Uterus (tissue), 4 donors: ENCODE results near the gene RAD51B. TPM values are rescaled to one million over a fixed set of nuclear protein-coding genes. Genes with fewer than 3 reads are reported as not detected.

Experiments
- DNase-seq, 2 donors: peaks; one replicate each; pipeline ENCODE4 v3.0.0-alpha.2; 2019 to 2020
- H3K27ac ChIP-seq, 2 donors: fragments of 200-600 bp; sonication (generic); 1 replicate in 1 of 2; 2 replicates in 1 of 2; pipeline ENCODE4 v1.5.1; 2016 to 2018
- H3K27me3 ChIP-seq, 2 donors: fragments of 200-600 bp; sonication (generic); one replicate each; pipeline ENCODE4 v1.5.1; 2018 to 2019; ENCODE audit warnings: control low read depth in 1 of 2
- H3K36me3 ChIP-seq, 2 donors: fragments of 200-600 bp; sonication (generic); one replicate each; pipeline ENCODE4 v1.5.1; 2019; ENCODE audit warnings: control low read depth in 1 of 2
- H3K4me1 ChIP-seq, 2 donors: fragments of 200-600 bp; sonication (generic); one replicate each; pipeline ENCODE4 v1.5.1; 2018 to 2019; ENCODE audit warnings: control low read depth in 1 of 2
- H3K4me3 ChIP-seq, 2 donors: fragments of 200-600 bp; sonication (generic); 1 replicate in 1 of 2; 2 replicates in 1 of 2; pipeline ENCODE4 v1.5.1; 2018 to 2019; ENCODE audit warnings: mild to moderate bottlenecking in 1 of 2
- H3K9me3 ChIP-seq, 2 donors: fragments of 200-600 bp; sonication (generic); one replicate each; pipeline ENCODE4 v1.5.1; 2019; ENCODE audit warnings: control low read depth in 1 of 2
- CTCF ChIP-seq, 4 experiments: fragments of 200-600 bp in 2 of 4; fragments of 450-650 bp in 2 of 4; sonication (generic) in 2 of 4; IDR thresholded peaks; one replicate each; pipeline ENCODE4 v1.5.1; 2016 to 2019; ENCODE audit warnings: antibody characterized with exemption in 4 of 4, mild to moderate bottlenecking in 2 of 4, moderate library complexity in 1 of 4
- POLR2A ChIP-seq, 2 donors: fragments of 450-650 bp; IDR thresholded peaks; one replicate each; pipeline ENCODE4 v1.6.1; 2016; ENCODE audit warnings: antibody characterized with exemption in 2 of 2, mild to moderate bottlenecking in 1 of 2, moderate library complexity in 1 of 2
- intact Hi-C: fragments of 100-400 bp; cut with DNase I; formaldehyde crosslinking; loops from one replicate; pipeline ENCODE4 v1.15.1; 2023; ENCODE audit warnings: low total_unique reads
- total RNA-seq, 4 donors: library from RNA; depleted of rRNA in 3 of 4; stranded (reverse); fragments of >200 nt in 3 of 4; gene quantifications; one replicate each; pipeline versions ENCODE4 v1.1.0 to v1.2.4, GENCODE V29; 2014 to 2023
- donor health status: DM: yes; HTN: yes; CAD: no.

RAD51B gene
- total RNA-seq, 4 donors from 2014 or later: 29.5 to 100.0 (median 70.3) TPM

GRCh38 chr14:67942080-67942710 is 122.6 kb downstream of the RAD51B start:
- no peak for DNase-seq
- H3K9me3 ChIP-seq: no peaks in the 10 kb centered on the region
- H3K27ac ChIP-seq: peak overlapping the region; percentile 82 to 93
- no peak for TF ChIP-seq POLR2A (IDR thresholded peaks at IDR 0.05)
- H3K36me3 ChIP-seq: no peaks in the 10 kb centered on the region
- H3K4me1 ChIP-seq: peaks cover 4 to 29% of the 10 kb centered on the region in 2 donors
- intact Hi-C loops: no loop called here
- H3K4me3 ChIP-seq: no peak overlapping the region
- H3K27me3 ChIP-seq: no peaks in the 10 kb centered on the region

GRCh38 chr14:67943947-67944346 is 124.4 kb downstream of the RAD51B start:
- H3K36me3 ChIP-seq: no peaks in the 10 kb centered on the region
- TF ChIP-seq CTCF (IDR thresholded peaks at IDR 0.05): peak; percentile 78 to 95 (median 92)
- TF ChIP-seq POLR2A (IDR thresholded peaks at IDR 0.05): no peak
- H3K4me1 ChIP-seq: peaks cover 4 to 29% of the 10 kb centered on the region in 2 donors
- no peak overlapping the region for H3K4me3 ChIP-seq
- peak; percentile 65 to 95 for DNase-seq
- intact Hi-C loops: no loop called here
- H3K27me3 ChIP-seq: no peaks in the 10 kb centered on the region
- H3K9me3 ChIP-seq: no peaks in the 10 kb centered on the region
- H3K27ac ChIP-seq: peak overlapping the region; percentile 82 to 93

- Histone ChIP-seq H3K4me3 (no peak overlapping the region), H3K4me1 (peaks cover 4 to 29% of the 10 kb centered on the region in 2 donors), H3K36me3 (no peaks in the 10 kb centered on the region), H3K27me3 (no peaks in the 10 kb centered on the region), H3K9me3 (peaks cover 0 to 2% of the 10 kb centered on the region in 2 donors), H3K27ac (peak overlapping the region; percentile 82 to 93)
- no peak for DNase-seq
- intact Hi-C loops: no loop called here
- TF ChIP-seq POLR2A (IDR thresholded peaks at IDR 0.05): no peak
- TF ChIP-seq CTCF (IDR thresholded peaks at IDR 0.05): no peak
Measured at GRCh38 chr14:67944605-67945004, 125.0 kb downstream of the RAD51B start.

- Histone ChIP-seq H3K4me3 (no peak overlapping the region), H3K4me1 (peaks cover 0 to 10% of the 10 kb centered on the region in 2 donors), H3K27me3 (no peaks in the 10 kb centered on the region), H3K36me3 (no peaks in the 10 kb centered on the region), H3K27ac (peak overlapping the region in 1 of 2 donors; percentile 3), H3K9me3 (peaks cover 0 to 5% of the 10 kb centered on the region in 2 donors)
- DNase-seq: no peak
- intact Hi-C loops: no loop called here
- no peak for TF ChIP-seq CTCF (IDR thresholded peaks at IDR 0.05)
- TF ChIP-seq POLR2A (IDR thresholded peaks at IDR 0.05): no peak
Measured at GRCh38 chr14:67949771-67950170, 130.2 kb downstream of the RAD51B start.

GRCh38 chr14:67950386-67950785 is 130.8 kb downstream of the RAD51B start:
- Histone ChIP-seq H3K27ac (peak overlapping the region in 1 of 2 donors; percentile 3), H3K4me1 (peaks cover 0 to 10% of the 10 kb centered on the region in 2 donors)

More at GRCh38 chr14:67950386-67950785, 130.8 kb downstream of the RAD51B start:
- Histone ChIP-seq H3K36me3 (no peaks in the 10 kb centered on the region), H3K9me3 (peaks cover 0 to 5% of the 10 kb centered on the region in 2 donors), H3K27me3 (no peaks in the 10 kb centered on the region), H3K4me3 (no peak overlapping the region)
- intact Hi-C loops: no loop called here
- no peak for DNase-seq
- TF ChIP-seq CTCF (IDR thresholded peaks at IDR 0.05) (no peak), POLR2A (IDR thresholded peaks at IDR 0.05) (no peak)
